Measurements from ENCODE around the gene FAM210B. TPM values are rescaled to one million over a fixed set of nuclear protein-coding genes. Genes with fewer than 3 reads are reported as not detected.

FAM210B gene
- total RNA-seq, 2 experiments from 2014 or later: 7.5 to 8.2 TPM

DNA sequence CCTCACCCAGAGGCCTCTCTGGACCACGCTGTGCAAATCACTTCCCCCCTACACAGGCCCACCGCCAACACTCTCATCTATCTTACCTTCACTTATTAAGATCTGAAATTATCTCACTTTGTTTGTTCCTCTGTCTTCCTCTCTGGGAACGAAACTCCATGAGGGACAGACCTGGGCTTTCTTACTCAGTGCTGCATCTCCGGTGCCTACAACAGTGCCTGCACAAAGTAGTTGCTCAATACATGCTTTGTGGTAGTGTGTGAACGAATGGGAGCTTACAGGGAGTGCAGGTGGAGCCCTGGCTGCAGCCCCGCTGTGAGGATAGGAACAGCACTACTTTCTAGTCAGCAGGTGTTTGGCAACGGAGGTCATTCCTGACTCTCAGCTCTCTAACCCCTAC, 58.6 kb downstream of the FAM210B start:
- no peak for DNase-seq
- intact Hi-C loops (cut with micrococcal nuclease): loop anchor here (5.0 to 10.0 kb wide), 2 partner anchors 975 to 1197 kb away; partner anchors contain the start of gene RBM38
- no peaks in the 10 kb centered on the region for H3K27me3 Mint-ChIP-seq (ENCODE audit: low read depth)
- peak overlapping the region; percentile 91 for H3K27ac Mint-ChIP-seq
- peaks cover 2% of the 10 kb centered on the region for H3K9me3 Mint-ChIP-seq
- CTCF ChIA-PET: interaction anchor here (1.1 to 1.6 kb wide), 4 partner anchors 11 to 20 kb away, joined by 3 to 6 read pairs (median 3); no protein-coding TSS in a partner anchor
- H3K4me3 Mint-ChIP-seq: no peak overlapping the region
- H3K4me1 Mint-ChIP-seq (ENCODE audit: low read depth): peaks cover 91% of the 10 kb centered on the region
- peaks cover 13% of the 10 kb centered on the region for H3K36me3 Mint-ChIP-seq (ENCODE audit: low read depth)

DNA sequence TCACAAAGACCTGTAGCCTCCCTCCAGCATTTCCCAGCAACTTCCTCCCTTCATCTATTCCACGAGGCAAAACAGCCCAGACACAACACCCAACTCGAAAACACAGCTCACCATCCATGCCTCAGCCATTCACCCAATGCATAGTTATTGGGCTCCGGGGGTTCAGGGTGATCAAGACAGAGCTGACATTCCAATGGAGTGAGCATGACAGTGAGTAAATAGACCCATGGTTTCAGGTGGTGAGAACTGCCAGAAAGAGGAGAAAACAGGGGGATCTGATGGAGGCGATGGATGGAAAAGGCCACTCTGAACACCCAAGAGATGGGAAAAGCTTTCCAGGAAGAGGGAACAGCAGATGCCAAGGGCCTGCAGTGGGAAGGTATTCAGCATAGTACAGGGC, 59.1 kb downstream of the FAM210B start:
- H3K27me3 Mint-ChIP-seq (ENCODE audit: low read depth): no peaks in the 10 kb centered on the region
- H3K4me1 Mint-ChIP-seq (ENCODE audit: low read depth): peaks cover 91% of the 10 kb centered on the region
- intact Hi-C loops (cut with micrococcal nuclease): loop anchor here (5.0 to 10.0 kb wide), 2 partner anchors 974 to 1197 kb away; partner anchors contain the start of gene RBM38
- peak overlapping the region; percentile 91 for H3K27ac Mint-ChIP-seq
- no peak for DNase-seq
- peaks cover 8% of the 10 kb centered on the region for H3K36me3 Mint-ChIP-seq (ENCODE audit: low read depth)
- CTCF ChIA-PET: interaction anchor here (1.1 to 1.6 kb wide), 4 partner anchors 11 to 19 kb away, joined by 3 to 6 read pairs (median 3); no protein-coding TSS in a partner anchor
- peak overlapping the region; percentile 59 for H3K4me3 Mint-ChIP-seq
- H3K9me3 Mint-ChIP-seq: no peaks in the 10 kb centered on the region

Other genes starting within 250 kb of the FAM210B start
- not detected for gene MC3R, start 110.2 kb upstream of the FAM210B start, total RNA-seq
- 100 to 1,000 TPM; 115 to 121 TPM for gene AURKA, start 33.2 kb downstream of the FAM210B start, total RNA-seq
- gene CSTF1, start 33.7 kb downstream of the FAM210B start, total RNA-seq: 10 to 100 TPM; 68.0 to 70.7 TPM
- 1 to 10 TPM; 5.1 to 5.2 TPM for gene CASS4, start 53.3 kb downstream of the FAM210B start, total RNA-seq
- gene RTF2, start 109.7 kb downstream of the FAM210B start, total RNA-seq: 10 to 100 TPM; 76.8 to 82.9 TPM
- gene FAM209A, start 165.8 kb downstream of the FAM210B start, total RNA-seq: under 1 TPM in 1 of 2 experiments, not detected in 1; 0.31 TPM
- under 1 TPM; 0.64 to 0.95 TPM for gene FAM209B, start 174.3 kb downstream of the FAM210B start, total RNA-seq